HFFc6 (cell line): ENCODE data around the gene ANO6. TPM values are rescaled to one million over a fixed set of nuclear protein-coding genes. Genes with fewer than 3 reads are reported as not detected.

Experiments used
- DNase-seq: peaks from one replicate; pipeline ENCODE4 v3.0.0-alpha.2; 2018
- H3K27ac Mint-ChIP-seq: 2 replicates; pipeline ENCODE4 v1.8.0; 2020; ENCODE audit warnings: mild to moderate bottlenecking, mixed read lengths
- H3K27me3 Mint-ChIP-seq: 2 replicates; pipeline ENCODE4 v1.8.0; 2021; ENCODE audit warnings: mild to moderate bottlenecking, moderate library complexity, mixed read lengths; ENCODE audit not compliant: insufficient read depth
- H3K36me3 Mint-ChIP-seq: 2 replicates; pipeline ENCODE4 v1.8.0; 2021; ENCODE audit warnings: low read depth, mixed read lengths
- H3K4me1 Mint-ChIP-seq: 2 replicates; pipeline ENCODE4 v1.8.0; 2020; ENCODE audit warnings: low read depth, mixed read lengths
- H3K4me3 Mint-ChIP-seq: 2 replicates; pipeline ENCODE4 v1.8.0; 2020; ENCODE audit warnings: mild to moderate bottlenecking, moderate library complexity, mixed read lengths
- H3K9me3 Mint-ChIP-seq: 2 replicates; pipeline ENCODE4 v1.8.0; 2020; ENCODE audit warnings: mild to moderate bottlenecking, mixed read lengths
- total RNA-seq, 6 experiments: library from RNA; stranded (reverse); fragmentation: NEBNext Ultra II Directional; extraction: Animal tissue kit (Norgen Biotek cat#: 25700); gene quantifications; 2 replicates in 1 of 6; 3 replicates in 5 of 6; pipeline ENCODE4 v1.2.3, GENCODE V29; 2021
- TF ChIP-seq, protein P1 (sequence below): fragments of 200-600 bp; sonication (generic); IDR thresholded peaks from 2 replicates; pipeline ENCODE4 v1.5.0; 2021; ENCODE audit warnings: antibody characterized with exemption, mild to moderate bottlenecking

The ANO6 gene
- total RNA-seq, 6 experiments from 2014 or later, result 44.4 to 58.6 (median 53.3) TPM

DNA sequence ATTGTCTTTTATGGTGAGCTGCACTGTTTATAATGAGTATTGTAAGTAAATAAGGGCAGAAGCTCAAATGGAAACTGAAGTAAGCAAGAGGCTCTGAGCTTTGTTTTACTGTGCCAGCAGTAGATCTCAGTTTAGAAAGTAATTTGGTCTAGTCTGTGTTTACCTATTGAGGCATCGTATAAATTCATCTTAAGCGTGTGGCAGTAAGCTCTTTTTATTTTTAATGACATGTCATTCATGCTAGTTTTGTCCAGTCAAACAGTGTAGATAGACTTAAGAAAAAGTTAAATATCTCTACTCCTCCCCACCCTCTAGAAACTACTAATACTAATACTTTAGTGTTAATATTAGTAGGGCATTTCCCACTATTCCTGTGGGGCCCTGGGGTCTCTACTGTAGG, 2.0 kb downstream of the ANO6 start:
- DNase-seq, result no peak
- peak overlapping the region; percentile 98 for H3K27ac Mint-ChIP-seq
- H3K4me1 Mint-ChIP-seq, result peaks cover 64% of the 10 kb centered on the region
- TF ChIP-seq, protein P1, sequence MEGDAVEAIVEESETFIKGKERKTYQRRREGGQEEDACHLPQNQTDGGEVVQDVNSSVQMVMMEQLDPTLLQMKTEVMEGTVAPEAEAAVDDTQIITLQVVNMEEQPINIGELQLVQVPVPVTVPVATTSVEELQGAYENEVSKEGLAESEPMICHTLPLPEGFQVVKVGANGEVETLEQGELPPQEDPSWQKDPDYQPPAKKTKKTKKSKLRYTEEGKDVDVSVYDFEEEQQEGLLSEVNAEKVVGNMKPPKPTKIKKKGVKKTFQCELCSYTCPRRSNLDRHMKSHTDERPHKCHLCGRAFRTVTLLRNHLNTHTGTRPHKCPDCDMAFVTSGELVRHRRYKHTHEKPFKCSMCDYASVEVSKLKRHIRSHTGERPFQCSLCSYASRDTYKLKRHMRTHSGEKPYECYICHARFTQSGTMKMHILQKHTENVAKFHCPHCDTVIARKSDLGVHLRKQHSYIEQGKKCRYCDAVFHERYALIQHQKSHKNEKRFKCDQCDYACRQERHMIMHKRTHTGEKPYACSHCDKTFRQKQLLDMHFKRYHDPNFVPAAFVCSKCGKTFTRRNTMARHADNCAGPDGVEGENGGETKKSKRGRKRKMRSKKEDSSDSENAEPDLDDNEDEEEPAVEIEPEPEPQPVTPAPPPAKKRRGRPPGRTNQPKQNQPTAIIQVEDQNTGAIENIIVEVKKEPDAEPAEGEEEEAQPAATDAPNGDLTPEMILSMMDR, result no peak
- H3K4me3 Mint-ChIP-seq, result peak overlapping the region; percentile 92
- H3K27me3 Mint-ChIP-seq, result peaks cover 2% of the 10 kb centered on the region
- H3K9me3 Mint-ChIP-seq, result no peaks in the 10 kb centered on the region
- peaks cover 20% of the 10 kb centered on the region for H3K36me3 Mint-ChIP-seq

DNA sequence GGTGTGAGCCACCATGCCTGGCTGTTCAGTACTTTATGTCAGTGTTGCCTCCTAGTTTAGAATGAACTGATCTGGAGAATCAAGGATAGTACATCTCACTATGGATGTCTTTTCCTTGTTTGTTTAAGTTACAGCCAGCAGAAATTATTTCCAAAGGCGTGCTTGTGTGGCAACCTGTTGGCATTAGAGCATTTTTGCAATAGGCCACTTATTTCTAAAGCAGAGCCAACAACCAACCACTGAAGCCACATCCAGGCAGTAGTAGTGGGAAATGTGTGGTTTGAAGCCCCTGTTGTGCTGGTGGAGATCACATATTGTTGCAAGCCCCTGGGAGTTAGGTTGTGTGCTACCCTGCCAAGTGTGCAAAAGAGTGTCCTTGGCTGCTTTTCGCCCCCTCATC, 3.7 kb downstream of the ANO6 start:
- DNase-seq, result no peak
- no peak overlapping the region for H3K4me3 Mint-ChIP-seq
- H3K27me3 Mint-ChIP-seq, result peaks cover 2% of the 10 kb centered on the region
- TF ChIP-seq, protein P1, result no peak
- H3K4me1 Mint-ChIP-seq, result peaks cover 66% of the 10 kb centered on the region
- peaks cover 20% of the 10 kb centered on the region for H3K36me3 Mint-ChIP-seq
- H3K27ac Mint-ChIP-seq, result no peak overlapping the region; the same call in 1 of the 2 replicates
- no peaks in the 10 kb centered on the region for H3K9me3 Mint-ChIP-seq

DNA sequence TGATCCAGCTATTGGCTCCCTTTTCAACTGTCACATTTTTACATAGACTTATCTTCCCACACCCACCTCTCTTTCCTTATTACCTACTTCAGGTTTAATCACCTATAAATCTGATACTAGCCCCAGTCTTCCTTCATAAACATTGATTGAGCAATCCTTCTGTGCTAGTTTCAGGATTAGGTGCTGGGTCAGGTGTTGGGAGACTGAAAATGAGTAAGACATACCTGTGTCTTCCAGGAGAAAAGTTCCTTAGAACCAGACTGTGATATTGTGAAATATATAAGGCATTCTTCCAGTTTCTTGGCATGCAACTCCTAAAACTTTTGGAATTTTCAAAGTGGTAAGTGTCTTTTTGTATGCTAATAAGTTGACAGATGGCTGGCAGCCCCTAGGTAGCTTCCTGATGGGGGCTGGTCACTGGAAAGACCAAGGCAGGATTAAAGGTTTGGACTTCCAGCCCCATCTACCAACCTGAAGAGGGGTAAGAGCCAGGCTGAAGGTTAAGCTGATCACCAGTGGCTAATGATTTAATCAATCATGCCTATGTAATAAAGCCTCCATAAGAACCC, 4.6 kb downstream of the ANO6 start:
- Mint-ChIP-seq H3K27ac (no peak overlapping the region), H3K4me1 (peaks cover 67% of the 10 kb centered on the region), H3K9me3 (no peaks in the 10 kb centered on the region), H3K27me3 (no peaks in the 10 kb centered on the region; the same call in 1 of the 2 replicates), H3K4me3 (no peak overlapping the region), H3K36me3 (peaks cover 23% of the 10 kb centered on the region)
- DNase-seq, result no peak
- TF ChIP-seq, protein P1, result no peak

DNA sequence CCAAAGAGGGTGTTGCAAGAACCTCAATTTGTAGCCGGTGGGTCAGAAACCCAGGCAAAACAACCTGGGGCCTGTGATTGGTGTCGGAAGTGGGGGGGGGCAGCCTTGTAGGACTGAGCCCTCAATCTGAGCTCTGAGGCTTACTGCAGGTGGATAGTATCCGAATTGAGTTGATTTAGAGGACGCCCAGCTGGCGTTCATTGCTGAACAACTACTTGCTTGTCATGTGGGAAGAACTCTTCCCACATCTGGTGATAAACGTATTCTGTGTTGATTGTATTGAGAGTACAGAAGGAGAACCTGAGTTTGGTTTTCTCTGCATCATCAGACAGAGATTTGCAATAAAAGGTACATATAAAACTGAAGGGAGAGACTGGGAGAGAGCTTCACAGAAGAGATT, 5.1 kb downstream of the ANO6 start:
- H3K27ac Mint-ChIP-seq, result no peak overlapping the region; the same call in 1 of the 2 replicates
- TF ChIP-seq, protein P1, result no peak

DNA sequence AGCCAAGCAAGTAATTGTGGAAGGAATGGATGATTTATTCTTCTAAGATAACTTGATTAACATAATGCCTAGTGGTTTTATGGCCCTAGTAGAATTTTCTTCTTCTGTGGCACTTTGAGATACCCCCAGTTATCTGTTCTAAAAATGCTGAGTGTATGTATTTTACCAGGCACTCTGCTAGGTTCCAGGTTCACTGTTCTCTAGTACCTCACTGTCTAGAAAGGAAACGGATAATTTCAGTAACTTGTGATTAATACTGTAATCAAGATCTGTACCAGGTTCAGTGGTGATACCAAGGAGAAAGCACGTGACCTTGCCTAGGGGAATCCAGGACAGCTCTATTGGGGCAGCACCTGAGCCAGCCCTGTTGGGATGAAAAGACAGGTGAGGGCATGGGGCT, 8.0 kb downstream of the ANO6 start:
- TF ChIP-seq, protein P1, result no peak
- Mint-ChIP-seq H3K27me3 (no peaks in the 10 kb centered on the region), H3K4me1 (peaks cover 61% of the 10 kb centered on the region), H3K27ac (no peak overlapping the region), H3K4me3 (no peak overlapping the region), H3K36me3 (peaks cover 25% of the 10 kb centered on the region), H3K9me3 (no peaks in the 10 kb centered on the region)
- no peak for DNase-seq

More for the DNA sequence above, 5.1 kb downstream of the ANO6 start:
- Mint-ChIP-seq H3K4me3 (no peak overlapping the region), H3K4me1 (peaks cover 71% of the 10 kb centered on the region), H3K27me3 (no peaks in the 10 kb centered on the region), H3K9me3 (no peaks in the 10 kb centered on the region), H3K36me3 (peaks cover 23% of the 10 kb centered on the region)
- no peak for DNase-seq
